K562 treated with DMSO at 1 percent for 4 hours (cell line): ENCODE data around the gene SH2D3C. TPM values are rescaled to one million over a fixed set of nuclear protein-coding genes. Genes with fewer than 3 reads are reported as not detected.

Source experiments
- total RNA-seq: library from RNA; unstranded; fragments of 300-600 nt; gene quantifications from 2 replicates; pipeline ENCODE4 v1.2.3, GENCODE V29; 2022; ENCODE audit not compliant: insufficient read depth

The SH2D3C gene, protein sequence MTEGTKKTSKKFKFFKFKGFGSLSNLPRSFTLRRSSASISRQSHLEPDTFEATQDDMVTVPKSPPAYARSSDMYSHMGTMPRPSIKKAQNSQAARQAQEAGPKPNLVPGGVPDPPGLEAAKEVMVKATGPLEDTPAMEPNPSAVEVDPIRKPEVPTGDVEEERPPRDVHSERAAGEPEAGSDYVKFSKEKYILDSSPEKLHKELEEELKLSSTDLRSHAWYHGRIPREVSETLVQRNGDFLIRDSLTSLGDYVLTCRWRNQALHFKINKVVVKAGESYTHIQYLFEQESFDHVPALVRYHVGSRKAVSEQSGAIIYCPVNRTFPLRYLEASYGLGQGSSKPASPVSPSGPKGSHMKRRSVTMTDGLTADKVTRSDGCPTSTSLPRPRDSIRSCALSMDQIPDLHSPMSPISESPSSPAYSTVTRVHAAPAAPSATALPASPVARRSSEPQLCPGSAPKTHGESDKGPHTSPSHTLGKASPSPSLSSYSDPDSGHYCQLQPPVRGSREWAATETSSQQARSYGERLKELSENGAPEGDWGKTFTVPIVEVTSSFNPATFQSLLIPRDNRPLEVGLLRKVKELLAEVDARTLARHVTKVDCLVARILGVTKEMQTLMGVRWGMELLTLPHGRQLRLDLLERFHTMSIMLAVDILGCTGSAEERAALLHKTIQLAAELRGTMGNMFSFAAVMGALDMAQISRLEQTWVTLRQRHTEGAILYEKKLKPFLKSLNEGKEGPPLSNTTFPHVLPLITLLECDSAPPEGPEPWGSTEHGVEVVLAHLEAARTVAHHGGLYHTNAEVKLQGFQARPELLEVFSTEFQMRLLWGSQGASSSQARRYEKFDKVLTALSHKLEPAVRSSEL
- 3.4 and 4.3 TPM in 2 replicates for total RNA-seq

GRCh38 chr9:127778280-127779135 lies at the start of gene SH2D3C:
Gene SH2D3C (minus strand): TSS chr9:127778666. CDS start chr9:127778627, 39 bp downstream.

DNA sequence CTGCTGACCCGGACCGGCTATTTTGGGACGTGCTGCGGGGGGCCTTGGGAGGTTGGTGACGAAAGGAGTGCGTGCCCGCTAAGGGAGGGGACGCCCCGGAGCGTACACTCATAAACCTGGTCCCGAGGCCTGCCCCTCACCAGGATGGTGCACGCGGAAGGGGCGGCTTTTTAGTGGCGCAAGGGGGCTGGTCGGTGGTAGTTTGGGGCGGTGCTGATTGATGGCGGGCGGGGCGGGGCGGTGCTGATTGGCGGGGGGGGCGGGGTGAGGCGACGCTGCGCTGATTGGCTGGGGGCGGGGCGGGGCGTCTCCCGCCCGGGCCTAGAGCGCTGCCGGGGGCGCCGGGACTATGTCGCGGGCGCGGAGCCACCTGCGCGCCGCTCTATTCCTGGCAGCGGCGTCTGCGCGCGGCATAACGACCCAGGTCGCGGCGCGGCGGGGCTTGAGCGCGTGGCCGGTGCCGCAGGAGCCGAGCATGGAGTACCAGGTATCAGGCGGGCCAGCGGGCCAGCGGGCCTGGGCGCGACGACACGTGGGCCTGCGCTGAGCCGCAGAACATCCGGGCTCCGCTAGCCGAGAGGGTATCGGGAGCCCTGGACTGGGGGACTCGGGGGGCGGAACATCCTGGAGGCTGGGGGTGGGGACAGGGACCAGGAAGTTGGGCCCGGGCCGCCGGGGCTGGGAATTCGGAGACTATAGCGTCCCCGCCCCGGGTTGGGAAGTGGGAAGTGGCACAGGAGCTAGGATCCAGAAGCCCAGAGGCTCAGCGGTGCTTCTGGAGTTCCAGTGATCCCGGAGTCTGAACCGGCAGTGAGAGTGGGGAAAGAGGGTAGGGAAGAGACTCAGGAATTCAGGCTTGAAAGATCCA lies 24.3 kb upstream of the SH2D3C start, which contains the start of gene FPGS:
TSS of gene FPGS (plus strand) at position 307 of the 868 bp plus-strand sequence. CDS start at position 350, 43 bp downstream.

DNA sequence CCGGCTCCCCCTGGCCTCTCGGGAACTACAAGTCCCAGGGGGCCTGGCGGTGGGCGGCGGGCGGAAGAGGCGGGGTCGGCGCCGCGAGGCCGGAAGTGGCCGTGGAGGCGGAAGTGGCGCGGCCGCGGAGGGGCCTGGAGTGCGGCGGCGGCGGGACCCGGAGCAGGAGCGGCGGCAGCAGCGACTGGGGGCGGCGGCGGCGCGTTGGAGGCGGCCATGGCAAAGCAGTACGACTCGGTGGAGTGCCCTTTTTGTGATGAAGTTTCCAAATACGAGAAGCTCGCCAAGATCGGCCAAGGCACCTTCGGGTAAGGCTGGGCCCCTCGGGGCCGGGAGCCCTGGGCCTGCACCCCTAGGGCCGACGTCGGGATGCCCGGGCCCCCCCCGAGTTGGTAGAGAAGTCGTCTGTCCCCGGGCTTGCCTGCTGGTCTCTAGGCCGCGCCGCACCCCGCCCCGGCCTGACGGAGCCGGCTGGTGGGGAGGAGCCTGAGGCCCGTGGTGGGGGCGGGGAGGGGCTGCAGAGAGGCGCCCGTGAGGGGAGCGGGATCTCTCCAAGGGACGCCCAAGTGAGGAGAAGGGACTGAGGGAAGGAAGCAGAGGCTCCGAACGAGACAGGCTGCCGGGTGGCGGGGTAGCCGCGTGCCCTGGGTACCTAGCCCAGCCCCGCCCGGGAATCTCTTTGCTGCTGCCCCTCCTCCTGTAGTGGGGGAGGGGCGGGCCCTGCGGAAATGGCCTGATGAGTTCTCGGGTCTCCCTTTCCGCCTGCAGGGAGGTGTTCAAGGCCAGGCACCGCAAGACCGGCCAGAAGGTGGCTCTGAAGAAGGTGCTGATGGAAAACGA lies 7.7 kb upstream of the SH2D3C start, which contains the start of gene CDK9:
TSS of gene CDK9 (plus strand) at position 102 of the 840 bp plus-strand sequence. CDS start at position 217, 115 bp downstream.

DNA sequence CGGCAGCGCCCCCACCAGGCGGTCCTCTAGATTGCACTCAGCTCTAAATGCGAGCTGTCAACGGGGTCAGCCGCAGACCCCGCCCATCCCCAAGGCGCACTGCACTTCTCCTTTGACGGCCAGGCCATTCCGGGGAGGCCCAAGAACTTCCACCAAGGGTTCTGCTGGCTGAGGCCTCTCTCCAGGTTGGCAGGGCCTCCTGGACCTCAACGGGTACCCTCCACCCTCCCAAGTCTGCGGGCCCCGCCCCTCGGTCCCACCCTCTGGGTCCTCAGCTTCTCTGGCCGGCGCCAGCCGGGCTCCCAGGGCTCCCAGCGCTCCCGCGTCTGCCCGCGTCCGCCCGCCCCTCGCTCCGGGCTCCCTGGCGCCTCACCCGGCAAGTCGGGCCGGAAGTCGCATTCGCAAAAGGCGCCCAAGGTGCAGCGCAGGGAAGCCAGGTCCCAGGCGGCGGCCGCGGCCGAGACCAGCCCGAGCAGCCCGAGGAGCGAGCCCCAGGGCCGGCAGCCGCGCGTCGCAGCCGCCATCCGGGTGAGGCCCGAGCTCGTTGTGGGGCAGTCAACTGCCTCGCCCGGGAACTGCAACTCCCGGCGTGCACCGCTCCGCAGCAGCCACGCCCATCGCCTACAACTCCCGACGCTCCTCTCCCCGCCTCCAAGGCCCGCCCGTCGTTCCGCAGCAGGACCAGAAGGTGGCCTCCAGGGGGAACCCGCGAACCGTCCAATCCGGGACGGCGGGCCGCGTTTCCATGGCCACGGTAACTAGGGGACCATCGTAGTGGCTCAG lies 43.5 kb downstream of the SH2D3C start, which contains the start of gene TOR2A:
TSS of gene TOR2A (minus strand) at position 548 of the 783 bp plus-strand sequence. CDS start at position 524, 24 bp downstream.

DNA sequence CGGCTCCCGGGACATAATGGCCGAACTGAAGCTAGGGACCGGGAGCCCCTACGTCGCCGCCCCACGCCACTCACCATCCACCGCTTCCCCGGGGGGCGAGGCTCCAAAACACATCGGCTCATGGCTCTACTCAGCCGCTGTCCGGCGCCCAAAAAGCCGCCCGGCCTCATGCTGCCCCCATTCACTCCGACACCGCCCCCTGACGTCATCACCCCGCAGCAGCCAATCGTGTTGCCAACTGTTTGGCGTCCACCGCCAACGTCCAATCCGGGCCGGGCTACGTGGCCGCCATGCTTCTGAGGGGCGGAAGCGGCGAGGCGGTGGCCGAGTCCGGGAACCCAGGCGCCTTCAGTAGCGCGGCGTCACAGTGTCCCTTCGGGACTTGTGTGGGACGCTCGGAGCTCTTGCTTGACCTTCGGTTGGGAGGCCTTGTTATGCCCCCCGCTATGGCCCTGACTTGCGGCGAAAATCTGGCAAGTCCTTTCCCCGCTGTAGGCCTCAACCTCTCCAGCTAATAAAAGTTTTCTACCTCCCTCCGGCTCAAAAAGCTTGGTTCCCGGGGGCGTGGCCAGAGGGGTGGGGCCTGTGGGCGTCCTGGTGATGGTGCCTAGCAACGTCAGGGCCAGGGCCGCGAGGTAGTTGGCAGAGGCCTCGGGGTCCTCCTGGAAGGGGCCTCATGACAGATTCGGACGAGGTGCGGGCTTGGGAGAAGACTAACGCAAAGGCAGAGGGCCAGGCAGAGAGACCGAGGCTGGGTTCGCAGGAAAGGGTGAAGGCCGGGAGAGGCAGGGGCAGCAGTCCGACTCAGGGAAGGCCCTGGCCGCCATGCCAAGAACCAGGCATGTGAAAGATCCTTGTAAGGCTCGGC lies 62.8 kb downstream of the SH2D3C start, which contains the start of the genes PTRH1 and TTC16:
TSS of gene PTRH1 (minus strand) at position 194 of the 868 bp plus-strand sequence. CDS start at position 170, 24 bp downstream.
TSS of gene TTC16 (plus strand) at position 610 of the 868 bp plus-strand sequence. CDS start at position 677, 67 bp downstream.

GRCh38 chr9:127706836-127707241 lies 71.6 kb downstream of the SH2D3C start, which contains the start of gene CFAP157:
Gene CFAP157 (plus strand): TSS chr9:127706988. CDS start chr9:127707032, 44 bp downstream.

Other genes starting within 250 kb of the SH2D3C start
- gene STXBP1, start 166.4 kb downstream of the SH2D3C start, total RNA-seq, result 33.0 and 34.5 TPM in 2 replicates
- not detected in 2 replicates for gene CFAP157, start 71.7 kb downstream of the SH2D3C start, total RNA-seq
- 11.8 and 17.2 TPM in 2 replicates for gene PTRH1, start 63.0 kb downstream of the SH2D3C start, total RNA-seq
- not detected in 2 replicates for gene TTC16, start 62.6 kb downstream of the SH2D3C start, total RNA-seq
- gene TOR2A, start 43.4 kb downstream of the SH2D3C start, total RNA-seq, result 92.3 and 96.6 TPM in 2 replicates
- 25.5 and 46.9 TPM in 2 replicates for gene CDK9, start 7.4 kb upstream of the SH2D3C start, total RNA-seq
- 47.7 and 52.6 TPM in 2 replicates for gene FPGS, start 24.2 kb upstream of the SH2D3C start, total RNA-seq
- gene ENG, start 76.0 kb upstream of the SH2D3C start, total RNA-seq, result 1.5 and 4.3 TPM in 2 replicates
- 60.0 and 80.4 TPM in 2 replicates for gene AK1, start 99.0 kb upstream of the SH2D3C start, total RNA-seq
- 11.0 and 16.1 TPM in 2 replicates for gene ST6GALNAC6, start 120.9 kb upstream of the SH2D3C start, total RNA-seq
- gene ST6GALNAC4, start 138.4 kb upstream of the SH2D3C start, total RNA-seq, result 33.9 and 43.9 TPM in 2 replicates
- 1.9 and 3.2 TPM in 2 replicates for gene PIP5KL1, start 152.1 kb upstream of the SH2D3C start, total RNA-seq
- gene DPM2, start 159.2 kb upstream of the SH2D3C start, total RNA-seq, result 61.7 and 64.3 TPM in 2 replicates
- 40.2 and 53.4 TPM in 2 replicates for gene EEIG1, start 202.3 kb upstream of the SH2D3C start, total RNA-seq